PFSK-1 (cell line): Measurements from ENCODE around the gene SACS.

ENCODE experiments used
- POLR2AphosphoS5 ChIP-seq: IDR thresholded peaks from 2 replicates; pipeline ENCODE4 v1.6.1; 2012; ENCODE audit warnings: low read depth, mild to moderate bottlenecking, control low read depth, low read length, moderate library complexity
- SIN3A ChIP-seq: IDR thresholded peaks from 2 replicates; pipeline ENCODE4 v1.6.1; 2012; ENCODE audit warnings: mild to moderate bottlenecking, low read length, moderate library complexity, borderline replicate concordance; ENCODE audit not compliant: insufficient read depth
- TAF1 ChIP-seq: IDR thresholded peaks from 2 replicates; pipeline ENCODE4 v1.6.1; 2012; ENCODE audit warnings: low read length, control low read depth, borderline replicate concordance; ENCODE audit not compliant: insufficient read depth
- TF ChIP-seq, protein P1 (sequence below), 2 experiments: IDR thresholded peaks; 2 replicates each; pipeline versions ENCODE4 v1.6.1 to v1.8.0; 2011 to 2012; ENCODE audit warnings: low read depth in 2 of 2, low read length in 2 of 2, control low read depth in 1 of 2, inconsistent platforms in 1 of 2, mild to moderate bottlenecking in 1 of 2, moderate library complexity in 1 of 2; ENCODE audit not compliant: insufficient read depth in 1 of 2

DNA sequence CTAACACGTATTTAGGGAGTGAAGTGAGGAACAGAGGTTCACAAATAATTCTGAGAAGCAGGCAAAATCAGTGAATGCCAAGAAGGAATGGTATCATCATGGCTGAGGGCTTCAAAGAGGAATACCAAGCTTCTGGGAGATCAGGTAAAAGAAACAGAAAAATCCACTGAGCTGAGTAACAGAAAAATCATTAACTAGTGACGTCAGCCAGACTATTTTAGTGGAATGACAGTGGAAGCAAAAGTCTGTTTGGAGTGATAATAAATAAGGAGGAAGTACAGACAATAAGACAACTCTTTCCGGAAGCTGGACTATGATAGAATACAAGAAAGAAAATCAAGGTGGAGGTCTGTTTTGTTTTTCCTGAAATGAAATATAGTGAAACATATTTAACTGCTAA is 83.5 kb downstream of the SACS start:
- TF ChIP-seq TAF1 = no peak
- TF ChIP-seq POLR2AphosphoS5 = no peak
- TF ChIP-seq SIN3A = no peak
- TF ChIP-seq, protein P1, sequence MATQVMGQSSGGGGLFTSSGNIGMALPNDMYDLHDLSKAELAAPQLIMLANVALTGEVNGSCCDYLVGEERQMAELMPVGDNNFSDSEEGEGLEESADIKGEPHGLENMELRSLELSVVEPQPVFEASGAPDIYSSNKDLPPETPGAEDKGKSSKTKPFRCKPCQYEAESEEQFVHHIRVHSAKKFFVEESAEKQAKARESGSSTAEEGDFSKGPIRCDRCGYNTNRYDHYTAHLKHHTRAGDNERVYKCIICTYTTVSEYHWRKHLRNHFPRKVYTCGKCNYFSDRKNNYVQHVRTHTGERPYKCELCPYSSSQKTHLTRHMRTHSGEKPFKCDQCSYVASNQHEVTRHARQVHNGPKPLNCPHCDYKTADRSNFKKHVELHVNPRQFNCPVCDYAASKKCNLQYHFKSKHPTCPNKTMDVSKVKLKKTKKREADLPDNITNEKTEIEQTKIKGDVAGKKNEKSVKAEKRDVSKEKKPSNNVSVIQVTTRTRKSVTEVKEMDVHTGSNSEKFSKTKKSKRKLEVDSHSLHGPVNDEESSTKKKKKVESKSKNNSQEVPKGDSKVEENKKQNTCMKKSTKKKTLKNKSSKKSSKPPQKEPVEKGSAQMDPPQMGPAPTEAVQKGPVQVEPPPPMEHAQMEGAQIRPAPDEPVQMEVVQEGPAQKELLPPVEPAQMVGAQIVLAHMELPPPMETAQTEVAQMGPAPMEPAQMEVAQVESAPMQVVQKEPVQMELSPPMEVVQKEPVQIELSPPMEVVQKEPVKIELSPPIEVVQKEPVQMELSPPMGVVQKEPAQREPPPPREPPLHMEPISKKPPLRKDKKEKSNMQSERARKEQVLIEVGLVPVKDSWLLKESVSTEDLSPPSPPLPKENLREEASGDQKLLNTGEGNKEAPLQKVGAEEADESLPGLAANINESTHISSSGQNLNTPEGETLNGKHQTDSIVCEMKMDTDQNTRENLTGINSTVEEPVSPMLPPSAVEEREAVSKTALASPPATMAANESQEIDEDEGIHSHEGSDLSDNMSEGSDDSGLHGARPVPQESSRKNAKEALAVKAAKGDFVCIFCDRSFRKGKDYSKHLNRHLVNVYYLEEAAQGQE (IDR thresholded peaks at IDR 0.05; ENCODE audit: insufficient read depth in 1 of 2, low read depth in 2 of 2, low read length in 2 of 2) = no peak
